GM18499 (cell line): ENCODE data around the gene PRSS22.
A peak's percentile ranks its signal among the peaks of the same experiment; 100 is the strongest.
"Not testable (repeated sequence)": the region's sequence is repeated elsewhere in the genome, so short reads cannot be mapped to it uniquely, and the experiment has no call there.

Experiments used
- ATAC-seq: cut with Tn5 transposase; IDR thresholded peaks from one replicate; pipeline ENCODE4 v1.9.1; 2021; ENCODE audit warnings: moderate number of reproducible peaks; ENCODE audit not compliant: insufficient read depth, unreplicated experiment

PRSS22 gene

GRCh38 chr16:2857451-2858244, at the start of gene PRSS22:
TSS of gene PRSS22 (minus strand) at chr16:2858170. CDS start at chr16:2858104, 66 bp downstream.
- ATAC-seq: no peak

GRCh38 chr16:2907084-2907753, 49.2 kb upstream of the PRSS22 start:
- not testable (repeated sequence) for ATAC-seq

- ATAC-seq: no peak
These were observed 48.0 kb upstream of the PRSS22 start for GRCh38 chr16:2905988-2906387.

- peak; percentile 71 for ATAC-seq
These were observed 47.4 kb upstream of the PRSS22 start for GRCh38 chr16:2905241-2905987.

- peak; percentile 15 for ATAC-seq
These were observed 46.9 kb upstream of the PRSS22 start for GRCh38 chr16:2904922-2905240.

- ATAC-seq: no peak
These were observed 46.3 kb upstream of the PRSS22 start for GRCh38 chr16:2904100-2904921.

- no peak for ATAC-seq
These were observed 44.6 kb upstream of the PRSS22 start for GRCh38 chr16:2902337-2903130.

- ATAC-seq: no peak
These were observed 42.6 kb upstream of the PRSS22 start for GRCh38 chr16:2900526-2901075.

- no peak for ATAC-seq
These were observed 41.6 kb upstream of the PRSS22 start for GRCh38 chr16:2899564-2900072.

- ATAC-seq: no peak
These were observed 41.0 kb upstream of the PRSS22 start for GRCh38 chr16:2898831-2899563.

GRCh38 chr16:2897110-2897509, 39.1 kb upstream of the PRSS22 start:
- no peak for ATAC-seq

GRCh38 chr16:2896480-2897010, 38.6 kb upstream of the PRSS22 start:
- no peak for ATAC-seq

- ATAC-seq: no peak
These were observed 37.8 kb upstream of the PRSS22 start for GRCh38 chr16:2895813-2896212.

GRCh38 chr16:2894231-2894630, 36.3 kb upstream of the PRSS22 start:
- no peak for ATAC-seq

- no peak for ATAC-seq
These were observed 26.1 kb upstream of the PRSS22 start for GRCh38 chr16:2884041-2884451.

- ATAC-seq: no peak
These were observed 25.5 kb upstream of the PRSS22 start for GRCh38 chr16:2883458-2883908.

GRCh38 chr16:2882650-2883457, 24.9 kb upstream of the PRSS22 start, which contains the start of gene FLYWCH2:
TSS of gene FLYWCH2 (plus strand) at chr16:2883215. CDS start at chr16:2896450, 13,235 bp downstream.
- peak; percentile 69 for ATAC-seq
